ENCODE data around the gene PLEK2.

PLEK2 gene

GRCh38 chr14:67447033-67447381, 35.0 kb upstream of the PLEK2 start:
- TF ChIP-seq ZFX (IDR thresholded peaks at IDR 0.05; ENCODE audit: borderline replicate concordance), result no peak
- TF ChIP-seq, protein P1, sequence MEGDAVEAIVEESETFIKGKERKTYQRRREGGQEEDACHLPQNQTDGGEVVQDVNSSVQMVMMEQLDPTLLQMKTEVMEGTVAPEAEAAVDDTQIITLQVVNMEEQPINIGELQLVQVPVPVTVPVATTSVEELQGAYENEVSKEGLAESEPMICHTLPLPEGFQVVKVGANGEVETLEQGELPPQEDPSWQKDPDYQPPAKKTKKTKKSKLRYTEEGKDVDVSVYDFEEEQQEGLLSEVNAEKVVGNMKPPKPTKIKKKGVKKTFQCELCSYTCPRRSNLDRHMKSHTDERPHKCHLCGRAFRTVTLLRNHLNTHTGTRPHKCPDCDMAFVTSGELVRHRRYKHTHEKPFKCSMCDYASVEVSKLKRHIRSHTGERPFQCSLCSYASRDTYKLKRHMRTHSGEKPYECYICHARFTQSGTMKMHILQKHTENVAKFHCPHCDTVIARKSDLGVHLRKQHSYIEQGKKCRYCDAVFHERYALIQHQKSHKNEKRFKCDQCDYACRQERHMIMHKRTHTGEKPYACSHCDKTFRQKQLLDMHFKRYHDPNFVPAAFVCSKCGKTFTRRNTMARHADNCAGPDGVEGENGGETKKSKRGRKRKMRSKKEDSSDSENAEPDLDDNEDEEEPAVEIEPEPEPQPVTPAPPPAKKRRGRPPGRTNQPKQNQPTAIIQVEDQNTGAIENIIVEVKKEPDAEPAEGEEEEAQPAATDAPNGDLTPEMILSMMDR (IDR thresholded peaks at IDR 0.05), result no peak
- H3K27ac ChIP-seq, result no peak overlapping the region

- TF ChIP-seq, protein P1 (IDR thresholded peaks at IDR 0.05), result no peak
- TF ChIP-seq ZFX (IDR thresholded peaks at IDR 0.05; ENCODE audit: borderline replicate concordance), result no peak
- H3K27ac ChIP-seq, result no peak overlapping the region
These were observed 34.5 kb upstream of the PLEK2 start for GRCh38 chr14:67446371-67447032.

- TF ChIP-seq, protein P1 (IDR thresholded peaks at IDR 0.05), result no peak
- TF ChIP-seq ZFX (IDR thresholded peaks at IDR 0.05; ENCODE audit: borderline replicate concordance), result no peak
- H3K27ac ChIP-seq, result no peak overlapping the region
These were observed 32.4 kb upstream of the PLEK2 start for GRCh38 chr14:67444395-67444794.

GRCh38 chr14:67442139-67442906, 30.4 kb upstream of the PLEK2 start:
- no peak overlapping the region for H3K27ac ChIP-seq
- no peak for TF ChIP-seq ZFX (IDR thresholded peaks at IDR 0.05; ENCODE audit: borderline replicate concordance)
- TF ChIP-seq, protein P1 (IDR thresholded peaks at IDR 0.05), result no peak

DNA sequence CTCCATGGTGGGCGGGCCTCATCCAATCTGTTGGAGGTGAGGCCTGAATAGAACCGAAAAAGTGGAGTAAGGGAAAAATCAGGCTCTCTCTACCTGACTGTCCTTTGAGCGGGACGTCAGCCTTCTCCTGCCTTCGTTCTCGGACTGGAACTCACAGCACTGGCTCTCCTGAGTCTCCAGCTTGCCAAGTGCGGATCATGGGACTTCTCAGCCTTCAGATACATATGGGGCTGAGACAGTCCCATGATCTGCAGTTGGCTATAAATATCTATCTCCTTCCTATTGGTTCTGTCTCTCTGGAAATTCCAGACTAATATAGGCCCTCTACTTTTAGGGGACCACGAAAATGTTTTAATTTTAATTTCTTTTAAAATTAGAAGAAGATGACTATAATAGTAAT, 29.7 kb upstream of the PLEK2 start:
- H3K27ac ChIP-seq, result no peak overlapping the region
- TF ChIP-seq ZFX (IDR thresholded peaks at IDR 0.05; ENCODE audit: borderline replicate concordance), result no peak
- TF ChIP-seq, protein P1 (IDR thresholded peaks at IDR 0.05), result no peak

- no peak for TF ChIP-seq ZFX (IDR thresholded peaks at IDR 0.05; ENCODE audit: borderline replicate concordance)
- TF ChIP-seq, protein P1 (IDR thresholded peaks at IDR 0.05), result no peak
- H3K27ac ChIP-seq, result no peak overlapping the region
These were observed 29.3 kb upstream of the PLEK2 start for GRCh38 chr14:67441256-67441655.

- TF ChIP-seq, protein P1 (IDR thresholded peaks at IDR 0.05), result no peak
- TF ChIP-seq ZFX (IDR thresholded peaks at IDR 0.05; ENCODE audit: borderline replicate concordance), result no peak
- no peak overlapping the region for H3K27ac ChIP-seq
These were observed 28.5 kb upstream of the PLEK2 start for GRCh38 chr14:67440513-67440912.

All from 22Rv1 (cell line).